Heart right ventricle (tissue), 16 donors: ENCODE data around the gene HEATR3. TPM values are rescaled to one million over a fixed set of nuclear protein-coding genes. Genes with fewer than 3 reads are reported as not detected.

Source experiments
- ATAC-seq, 8 donors: fragments of 200-7000 bp; cut with Tn5 transposase; one replicate each; pipeline ENCODE4 v1.9.1; 2020; ENCODE audit warnings: mild to moderate bottlenecking in 8 of 8, moderate library complexity in 8 of 8, moderate number of reproducible peaks in 1 of 8
- DNase-seq, 2 donors: peaks; one replicate each; pipeline ENCODE4 v3.0.0-alpha.2; 2020
- H3K27ac ChIP-seq, 10 donors: fragments of 200-600 bp; sonication (generic) in 2 of 10; one replicate each; pipeline versions ENCODE4 v1.5.0 to v1.8.0; 2020 to 2022; ENCODE audit warnings: mild to moderate bottlenecking in 3 of 10
- H3K27me3 ChIP-seq, 7 donors: fragments of 200-600 bp; one replicate each; pipeline ENCODE4 v1.8.0; 2021 to 2022; ENCODE audit warnings: mild to moderate bottlenecking in 2 of 7
- H3K36me3 ChIP-seq, 9 donors: fragments of 200-600 bp; sonication (generic) in 1 of 9; one replicate each; pipeline versions ENCODE4 v1.5.0 to v1.8.0; 2020 to 2022; ENCODE audit warnings: mild to moderate bottlenecking in 2 of 9
- H3K4me1 ChIP-seq, 9 donors: fragments of 200-600 bp; sonication (generic) in 1 of 9; one replicate each; pipeline versions ENCODE4 v1.5.0 to v1.8.0; 2020 to 2022; ENCODE audit warnings: mild to moderate bottlenecking in 4 of 9
- H3K4me3 ChIP-seq, 10 donors: fragments of 200-600 bp; sonication (generic) in 2 of 10; one replicate each; pipeline versions ENCODE4 v1.5.0 to v1.8.0; 2020 to 2022; ENCODE audit warnings: mild to moderate bottlenecking in 7 of 10, moderate library complexity in 2 of 10
- H3K9me3 ChIP-seq, 11 donors: fragments of 200-600 bp in 10 of 11; sonication (generic) in 2 of 11; one replicate each; pipeline versions ENCODE4 v1.5.0 to v1.8.0; 2013 to 2022; ENCODE audit warnings: mild to moderate bottlenecking in 2 of 11, control low read depth in 1 of 11, moderate library complexity in 1 of 11
- CTCF ChIP-seq, 9 donors: fragments of 200-600 bp; sonication (generic) in 2 of 9; IDR thresholded peaks; one replicate each; pipeline versions ENCODE4 v1.5.0 to v1.8.0; 2021 to 2022; ENCODE audit warnings: antibody characterized with exemption in 9 of 9, mild to moderate bottlenecking in 5 of 9, moderate library complexity in 1 of 9
- WGBS, 2 donors: extraction: QIAGEN DNeasy Blood & Tissue Kit; methylation state at CpG; one replicate each; pipeline ENCODE4 v1.1.7; 2013; ENCODE audit warnings: inconsistent platforms in 1 of 2; 5-methylcytosine and 5-hydroxymethylcytosine counted together
- intact Hi-C, 10 donors: fragments of 100-400 bp; cut with DNase I; formaldehyde crosslinking; loops; one replicate each; pipeline versions ENCODE4 v1.11.1 to v1.14.2; 2022
- polyA plus RNA-seq, 2 donors: library from polyadenylated mRNA; stranded (reverse); fragments of 200-250 nt; gene quantifications; one replicate each; pipeline ENCODE4 v1.2.3, GENCODE V29; 2013
- total RNA-seq, 10 donors: library from RNA; stranded (reverse); fragmentation: NEBNext Ultra II Directional in 3 of 10; extraction: Animal tissue kit (Norgen Biotek cat#: 25700) in 3 of 10; gene quantifications; one replicate each; pipeline versions ENCODE4 v1.2.1 to v1.2.4, GENCODE V29; 2021 to 2023
- donor health status: Arrhythmogenic right ventricular cardiomyopathy.
- donor health status: ischemic (EF 13 %, LVEDD 7.1; RV severe dilation, severe dysfunction).
- donor health status: healthy with polysubstance abuse.
- donor health status: DM: no; HTN: yes; CAD: no.
- donor health status: DM: no; HTN: no; CAD: no.
- donor health status: ischemic (EF 25% LVEDD 6.9; RV normal size, moderate dysfunction).
- donor health status: ischemic (EF 25% LVEDD 5.7; RV mildly dilated, moderate dysfunction).
- donor health status: healthy.
- donor health status: DM: yes; HTN: yes; CAD: no.
- donor health status: Ischemic cardiomyopathy.
- donor health status: ischemic (EF 35%, LVEDD 5.7; RV mildly dilated, moderate dysfunction).
- donor health status: nonischemic (EF 11% LVEDD 7.7; RV severe dilation, severe dysfunction).
- donor health status: DM: yes; HTN: yes; CAD: no.
- donor health status: PGD.
- donor health status: ischemic (EF 29% LVEDD 5.4; RV normal size, mild dysfunction).
- donor health status: nonischemic (EF 23%, LVEDD 6.1; RV moderate dilation, normal function).

The HEATR3 gene
- total and polyA plus RNA-seq, 12 donors = 3.8 to 15.8 (median 10.3) TPM

GRCh38 chr16:50146479-50147435 lies 81.0 kb downstream of the HEATR3 start:
- H3K9me3 ChIP-seq = no peaks in the 10 kb centered on the region
- H3K27ac ChIP-seq = no peak overlapping the region

GRCh38 chr16:50151322-50151721 lies 85.6 kb downstream of the HEATR3 start:
- no peak for DNase-seq
- H3K4me3 ChIP-seq = no peak overlapping the region
- no peaks in the 10 kb centered on the region for H3K9me3 ChIP-seq
- H3K27me3 ChIP-seq = no peaks in the 10 kb centered on the region
- no peak for TF ChIP-seq CTCF (IDR thresholded peaks at IDR 0.05)
- ATAC-seq = no peak
- no peak overlapping the region for H3K27ac ChIP-seq
- intact Hi-C loops = loop anchor here in 7 of 10 donors (5.0 to 10.0 kb wide), 5 partner anchors 53 to 124 kb away; partner anchors contain the start of genes HEATR3 (in 5 of the 7) and CNEP1R1 (in 1 of the 7)
- 87 to 90% methylated on average over 5 of the region's 5 CpGs for WGBS, 2 donors
- H3K4me1 ChIP-seq = peaks cover 0 to 27% (median 21%) of the 10 kb centered on the region in 9 donors
- H3K36me3 ChIP-seq = no peaks in the 10 kb centered on the region

More at GRCh38 chr16:50146479-50147435, 81.0 kb downstream of the HEATR3 start:
- DNase-seq = no peak
- 76 to 82% methylated on average over 9 of the region's 9 CpGs for WGBS, 2 donors
- ATAC-seq = peak in 1 of 8 donors; percentile 20
- H3K27me3 ChIP-seq = no peaks in the 10 kb centered on the region
- peaks cover 0 to 5% (median 0%) of the 10 kb centered on the region in 9 donors for H3K4me1 ChIP-seq
- no peaks in the 10 kb centered on the region for H3K36me3 ChIP-seq
- TF ChIP-seq CTCF (IDR thresholded peaks at IDR 0.05) = no peak
- H3K4me3 ChIP-seq = no peak overlapping the region
- intact Hi-C loops = no loop called here

GRCh38 chr16:50151756-50152155 lies 86.0 kb downstream of the HEATR3 start:
- H3K4me1 ChIP-seq = peaks cover 0 to 31% (median 23%) of the 10 kb centered on the region in 9 donors
- 95% methylated on average over 11 of the region's 11 CpGs for WGBS, 2 donors
- ATAC-seq (no peak), DNase-seq (peak in 1 of 2 donors; percentile 13)
- no peak for TF ChIP-seq CTCF (IDR thresholded peaks at IDR 0.05)
- H3K4me3 ChIP-seq = peak overlapping the region in 4 of 10 donors; percentile 77 to 98 (median 86)
- no peaks in the 10 kb centered on the region for H3K9me3 ChIP-seq
- peak overlapping the region in 3 of 10 donors; percentile 92 to 98 (median 96) for H3K27ac ChIP-seq
- intact Hi-C loops = loop anchor here in 8 of 10 donors (2.0 to 10.0 kb wide), 7 partner anchors 51 to 124 kb away; partner anchors contain the start of genes HEATR3 (in 5 of the 8) and CNEP1R1 (in 1 of the 8)
- no peaks in the 10 kb centered on the region for H3K27me3 ChIP-seq
- H3K36me3 ChIP-seq = no peaks in the 10 kb centered on the region

GRCh38 chr16:50152351-50152806 lies 86.6 kb downstream of the HEATR3 start:
- Histone ChIP-seq H3K9me3 (no peaks in the 10 kb centered on the region), H3K27me3 (no peaks in the 10 kb centered on the region), H3K36me3 (no peaks in the 10 kb centered on the region), H3K4me1 (peaks cover 0 to 36% (median 26%) of the 10 kb centered on the region in 9 donors), H3K4me3 (peak overlapping the region; percentile 58 to 98 (median 80)), H3K27ac (peak overlapping the region; percentile 92 to 98 (median 96))
- no peak for TF ChIP-seq CTCF (IDR thresholded peaks at IDR 0.05)
- DNase-seq (peak in 1 of 2 donors; percentile 27), ATAC-seq (peak; percentile 8 to 78 (median 42))
- intact Hi-C loops = loop anchor here in 8 of 10 donors (2.0 to 10.0 kb wide), 7 partner anchors 50 to 125 kb away; partner anchors contain the start of genes HEATR3 (in 5 of the 8) and CNEP1R1 (in 1 of the 8)
- WGBS, 2 donors = 0 to 1% methylated on average over 24 of the region's 24 CpGs
